A673 (cell line): ENCODE measurements around the gene C15orf61.

Experiments
- CTCF ChIP-seq: fragments of 300-800, 200-600 bp; sonication (generic); conservative IDR thresholded peaks from 2 replicates; pipeline ENCODE4 v1.5.1; 2017; ENCODE audit warnings: low read depth, mild to moderate bottlenecking, antibody characterized with exemption, low read length, moderate library complexity, mixed read lengths
- EZH2 ChIP-seq: fragments of 200-600 bp; sonication (generic); IDR thresholded peaks from 2 replicates; pipeline ENCODE4 v1.6.1; 2017; ENCODE audit warnings: borderline replicate concordance, low read depth, mild to moderate bottlenecking, mixed read lengths, antibody characterized with exemption, low read length; ENCODE audit not compliant: poor library complexity, severe bottlenecking

GRCh38 chr15:67560320-67560719 is 39.4 kb downstream of the C15orf61 start:
- TF ChIP-seq CTCF: no peak
- TF ChIP-seq EZH2: no peak
